Transverse colon (tissue), 4 donors: Measurements from ENCODE around the gene VPS33A.
"Not testable (repeated sequence)": the region's sequence is repeated elsewhere in the genome, so short reads cannot be mapped to it uniquely, and the experiment has no call there.

Source experiments
- CTCF ChIP-seq, 5 experiments: fragments of 200-600 bp in 3 of 5; fragments of 450-650 bp in 2 of 5; sonication (generic) in 3 of 5; IDR thresholded peaks; 1 replicate in 2 of 5; 2 replicates in 3 of 5; pipeline ENCODE4 v1.5.1; 2016 to 2017; ENCODE audit warnings: antibody characterized with exemption in 5 of 5, inconsistent platforms in 3 of 5, mild to moderate bottlenecking in 2 of 5, moderate library complexity in 1 of 5
- EP300 ChIP-seq: sonication (generic); formaldehyde crosslinking; IDR thresholded peaks from one replicate; pipeline ENCODE4 v1.6.1; 2017; ENCODE audit warnings: antibody characterized with exemption, low read depth
- POLR2A ChIP-seq: fragments of 450-650 bp; IDR thresholded peaks from one replicate; pipeline ENCODE4 v1.6.1; 2016; ENCODE audit warnings: antibody characterized with exemption, mild to moderate bottlenecking, moderate library complexity
- POLR2AphosphoS5 ChIP-seq, 3 donors: sonication (generic); formaldehyde crosslinking; IDR thresholded peaks; one replicate each; pipeline ENCODE4 v1.6.1; 2016; ENCODE audit warnings: antibody characterized with exemption in 3 of 3

- TF ChIP-seq CTCF (IDR thresholded peaks at IDR 0.05); EP300; POLR2AphosphoS5 (IDR thresholded peaks at IDR 0.05); POLR2A: not testable (repeated sequence)
Observed at GRCh38 chr12:122260735-122261134, 5.6 kb downstream of the VPS33A start.
